ENCODE measurements around the gene ACACB.

ACACB gene

DNA sequence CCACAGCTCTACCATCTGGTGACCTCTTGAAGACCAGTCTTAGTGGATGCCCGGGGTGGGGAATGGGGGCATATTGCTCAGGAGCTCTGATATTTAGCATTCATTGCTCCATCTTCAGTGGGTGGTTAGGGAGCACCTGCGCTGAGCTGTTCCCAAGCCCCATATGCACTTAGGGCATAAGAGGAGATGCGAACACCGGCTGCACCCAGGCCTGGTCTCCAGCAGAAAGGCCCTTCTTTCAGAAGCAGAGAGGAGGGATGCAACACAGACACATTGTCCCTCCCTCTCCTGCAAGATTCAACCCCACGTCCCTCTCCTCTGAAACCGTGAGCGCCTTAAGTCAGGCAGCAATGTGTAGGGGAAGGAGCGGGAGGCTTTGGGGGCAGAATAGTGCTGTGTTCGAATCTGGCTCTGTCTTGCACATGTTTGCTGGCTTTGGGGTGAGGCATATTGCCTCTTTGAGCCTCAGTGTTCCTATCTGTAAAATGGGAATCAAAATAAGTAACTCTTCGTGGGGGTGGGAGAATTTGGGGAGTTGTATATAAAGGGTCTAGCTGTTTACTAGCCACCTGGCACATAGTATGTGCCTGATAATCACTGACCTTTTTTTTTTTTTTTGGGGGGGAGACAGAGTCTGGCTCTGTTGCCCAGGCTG lies 105.0 kb downstream of the ACACB start:
- no peak for DNase-seq

GRCh38 chr12:109222062-109222461 lies 105.7 kb downstream of the ACACB start:
- DNase-seq, result no peak

GRCh38 chr12:109222496-109222895 lies 106.1 kb downstream of the ACACB start:
- DNase-seq, result no peak

GRCh38 chr12:109223211-109223610 lies 106.8 kb downstream of the ACACB start:
- no peak for DNase-seq

GRCh38 chr12:109223868-109224267 lies 107.5 kb downstream of the ACACB start:
- DNase-seq, result no peak

DNA sequence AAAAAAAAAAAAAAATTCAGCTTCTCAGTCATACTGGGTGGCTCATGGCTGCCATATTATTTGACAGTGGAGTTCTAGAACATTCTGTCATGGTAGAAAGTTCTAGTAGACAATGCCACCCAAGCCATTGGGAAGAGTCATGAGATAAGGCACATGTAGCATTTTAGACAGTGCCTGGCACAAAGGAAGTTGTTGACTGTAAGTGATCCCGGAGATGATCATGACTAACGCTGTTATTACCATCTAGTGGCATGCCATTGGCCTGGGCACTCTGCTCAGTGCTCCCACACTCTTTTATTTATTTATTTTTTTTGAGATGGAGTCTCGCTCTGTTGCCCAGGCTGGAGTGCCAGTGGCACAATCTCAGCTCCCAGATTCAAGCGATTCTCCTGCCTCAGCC lies 112.3 kb downstream of the ACACB start:
- DNase-seq, result no peak

GRCh38 chr12:109230193-109230592 lies 113.8 kb downstream of the ACACB start:
- DNase-seq, result no peak

- DNase-seq, result no peak
Measured at GRCh38 chr12:109232731-109233130, 116.3 kb downstream of the ACACB start.

DNA sequence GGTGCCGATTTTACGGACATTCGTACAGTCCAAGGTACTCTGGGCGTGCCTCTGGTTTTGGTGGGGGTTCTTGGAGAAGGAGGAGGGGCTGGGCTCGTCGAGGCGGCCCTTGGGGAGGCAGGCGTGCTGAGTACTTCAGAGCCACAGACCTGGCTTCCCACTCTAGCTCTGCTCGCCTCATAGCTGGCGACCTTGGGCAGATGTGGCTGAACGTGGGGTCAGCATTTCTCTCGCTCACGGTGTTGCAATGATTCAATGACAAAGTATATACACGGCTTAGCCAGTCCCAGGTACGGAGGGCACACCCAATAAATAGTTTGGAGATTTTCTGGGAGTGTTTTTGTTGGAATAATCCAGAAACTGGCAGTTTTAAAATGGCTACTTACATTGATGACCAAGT lies 117.6 kb downstream of the ACACB start:
- no peak for DNase-seq

- DNase-seq, result no peak
Measured at GRCh38 chr12:109236257-109236656, 119.9 kb downstream of the ACACB start.

GRCh38 chr12:109239179-109239578 lies 122.8 kb downstream of the ACACB start:
- DNase-seq, result no peak

GRCh38 chr12:109239691-109240090 lies 123.3 kb downstream of the ACACB start:
- no peak for DNase-seq

- DNase-seq, result no peak
Measured at GRCh38 chr12:109240365-109240764, 124.0 kb downstream of the ACACB start.

DNA sequence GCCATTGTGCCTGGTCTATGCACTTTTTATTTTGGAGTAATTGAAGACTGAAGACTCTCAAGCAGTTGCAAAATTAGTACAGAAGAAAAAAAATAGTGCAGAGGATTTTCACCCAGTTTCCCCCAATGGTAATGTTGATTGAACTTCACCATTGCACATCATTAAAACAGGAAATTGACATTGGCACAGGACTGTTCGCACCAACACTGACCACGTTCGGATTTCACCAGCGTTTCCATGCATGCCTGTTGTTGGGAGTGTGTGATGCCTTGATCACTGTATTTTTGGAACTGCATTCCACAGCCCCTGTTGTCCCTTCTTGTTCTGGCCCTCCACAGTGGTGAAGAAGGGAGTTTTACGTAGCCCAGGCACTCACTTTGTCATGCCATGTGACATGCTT lies 125.5 kb downstream of the ACACB start:
- no peak for DNase-seq

DNA sequence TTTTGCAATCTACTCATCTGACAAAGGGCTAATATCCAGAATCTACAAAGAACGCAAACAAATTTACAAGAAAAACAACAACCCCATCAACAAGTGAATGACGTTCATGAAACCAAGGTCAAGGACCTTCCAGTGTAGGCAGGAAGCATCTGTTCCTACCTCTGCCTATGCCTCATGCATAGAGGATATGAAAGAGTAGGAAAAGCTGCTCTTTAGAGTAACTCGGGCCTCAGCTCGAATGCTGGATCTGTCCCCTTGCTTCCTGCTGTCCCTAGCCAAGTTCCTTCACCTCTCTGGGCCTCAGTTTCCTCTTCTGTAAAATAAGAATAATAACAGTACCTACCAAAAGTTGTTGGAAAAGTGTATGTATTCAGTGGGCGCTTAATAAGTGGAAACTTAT lies 127.7 kb downstream of the ACACB start:
- DNase-seq, result no peak

DNA sequence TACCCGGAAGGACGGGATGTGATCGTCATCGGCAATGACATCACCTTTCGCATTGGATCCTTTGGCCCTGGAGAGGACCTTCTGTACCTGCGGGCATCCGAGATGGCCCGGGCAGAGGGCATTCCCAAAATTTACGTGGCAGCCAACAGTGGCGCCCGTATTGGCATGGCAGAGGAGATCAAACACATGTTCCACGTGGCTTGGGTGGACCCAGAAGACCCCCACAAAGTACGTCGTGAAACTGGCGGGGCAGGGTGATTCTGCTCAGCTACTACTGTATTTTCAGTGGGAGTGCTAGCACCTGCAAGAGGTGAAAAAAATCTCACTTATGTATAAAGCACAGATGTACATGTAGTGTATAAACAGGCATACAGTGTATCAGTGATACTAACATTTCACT lies 129.8 kb downstream of the ACACB start:
- DNase-seq, result no peak

DNA sequence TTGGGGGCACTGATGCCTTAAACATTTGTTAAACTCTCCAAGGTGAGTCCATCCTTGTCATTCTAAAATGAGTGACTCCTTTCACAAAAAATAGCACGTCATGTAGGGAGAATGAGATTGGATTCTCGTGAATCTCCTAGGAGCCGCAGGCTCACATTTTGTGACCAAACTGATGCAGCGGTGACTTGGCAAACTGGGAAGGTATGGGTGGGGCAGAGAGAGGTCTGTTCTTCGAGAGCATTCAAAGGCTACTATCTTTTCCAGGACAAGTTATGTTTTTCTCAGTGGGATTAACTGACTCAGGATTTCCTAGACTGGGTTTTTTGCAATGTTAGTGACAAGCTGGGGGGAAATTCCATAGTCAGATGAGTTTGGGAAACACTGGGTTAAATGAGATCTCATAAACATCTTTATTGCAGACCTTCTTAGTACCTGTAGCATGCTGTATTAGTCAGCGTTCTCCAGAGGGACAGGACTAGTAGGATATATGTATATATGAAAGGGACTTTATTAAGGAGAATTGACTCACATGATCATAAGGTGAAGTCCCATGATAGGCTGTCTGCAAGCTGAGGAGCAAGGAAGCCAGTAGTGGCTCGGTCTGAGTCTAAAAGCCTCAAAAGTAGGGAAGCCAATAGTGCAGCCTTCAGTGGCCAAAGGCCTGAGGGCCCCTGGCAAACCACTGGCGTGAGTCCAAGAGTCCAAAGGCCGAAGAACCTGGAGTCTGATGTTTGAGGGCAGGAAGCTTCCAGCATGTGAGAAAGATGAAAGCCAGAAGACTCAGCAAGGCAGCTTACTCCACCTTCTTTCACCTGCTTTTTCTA lies 131.7 kb downstream of the ACACB start:
- DNase-seq, result no peak

- no peak for DNase-seq
Measured at GRCh38 chr12:109250523-109250922, 134.1 kb downstream of the ACACB start.

GRCh38 chr12:109252799-109253198 lies 136.4 kb downstream of the ACACB start:
- DNase-seq, result no peak

DNA sequence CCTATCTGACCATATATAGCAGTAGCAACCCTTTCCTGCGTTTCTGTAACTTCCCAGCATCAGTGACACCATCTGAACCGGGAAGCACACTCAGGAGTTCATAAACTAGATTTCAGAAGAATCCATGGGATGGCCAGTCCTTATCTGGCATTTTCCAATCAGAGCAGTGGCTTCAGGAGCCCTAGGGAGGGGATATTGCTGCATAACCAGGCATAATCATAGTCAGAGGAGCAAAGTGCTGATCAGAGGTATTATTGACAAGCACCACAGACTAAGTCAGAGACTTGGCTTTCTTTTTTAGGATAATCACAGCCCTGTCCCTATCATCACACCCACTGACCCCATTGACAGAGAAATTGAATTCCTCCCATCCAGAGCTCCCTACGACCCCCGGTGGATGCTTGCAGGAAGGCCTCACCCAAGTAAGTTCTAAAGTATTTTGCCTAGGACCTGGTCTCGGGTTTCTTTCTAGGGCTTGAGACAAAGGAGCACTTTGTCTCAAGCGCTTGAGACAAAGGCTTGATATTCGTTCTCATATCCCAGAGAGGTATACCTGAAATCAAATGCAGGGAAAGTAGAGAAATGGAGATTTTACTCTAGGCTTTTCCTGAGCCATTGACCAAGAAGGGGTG lies 137.6 kb downstream of the ACACB start:
- DNase-seq, result no peak

DNA sequence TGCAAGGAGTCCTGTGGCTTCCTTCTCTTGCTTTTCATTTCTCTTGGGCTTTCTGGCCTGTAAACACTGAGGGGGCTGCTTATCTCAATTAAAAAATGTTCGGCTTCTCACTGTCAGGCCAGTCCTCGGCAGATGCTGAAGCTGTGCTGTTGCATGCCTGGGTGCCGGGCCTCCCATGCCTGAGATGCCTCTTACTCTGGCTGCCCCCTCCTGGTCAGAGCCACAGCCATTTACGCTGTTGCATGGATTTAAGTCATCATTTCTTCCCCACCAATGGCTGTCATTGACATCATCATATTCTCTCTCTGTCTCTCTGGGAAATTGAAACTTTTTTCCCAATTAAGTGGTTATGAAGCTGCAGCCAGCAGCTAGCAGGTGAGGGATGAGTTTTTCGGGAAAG lies 139.0 kb downstream of the ACACB start:
- no peak for DNase-seq

- no peak for DNase-seq
Measured at GRCh38 chr12:109256011-109256410, 139.6 kb downstream of the ACACB start.

- DNase-seq, result no peak
Measured at GRCh38 chr12:109258201-109258600, 141.8 kb downstream of the ACACB start.

Measured in activated CD4-positive, CD25-positive, alpha-beta regulatory T cell treated with anti-CD3 and anti-CD28 coated beads, Interleukin-2, amount 50 U/mL, for 72 hours (primary cell).